Retina (tissue), 1 donor: Measurements from ENCODE around the gene CCKAR.
"Not testable (repeated sequence)": the region's sequence is repeated elsewhere in the genome, so short reads cannot be mapped to it uniquely, and the experiment has no call there.

ENCODE experiments used
- DNase-seq: peaks from one replicate; pipeline ENCODE4 v3.0.0-alpha.2; 2016

The CCKAR gene

GRCh38 chr4:26490111-26490959, at the start of gene CCKAR:
TSS of gene CCKAR (minus strand) at chr4:26490484. CDS start at chr4:26490267, 217 bp downstream.
- peak; percentile 34 for DNase-seq

GRCh38 chr4:26533685-26534084, 43.4 kb upstream of the CCKAR start:
- DNase-seq: peak; percentile 8

GRCh38 chr4:26531491-26532116, 41.3 kb upstream of the CCKAR start:
- DNase-seq: no peak

- no peak for DNase-seq
Measured at GRCh38 chr4:26530099-26530498, 39.8 kb upstream of the CCKAR start.

- no peak for DNase-seq
Measured at GRCh38 chr4:26529479-26529878, 39.2 kb upstream of the CCKAR start.

GRCh38 chr4:26525771-26526150, 35.5 kb upstream of the CCKAR start:
- DNase-seq: no peak

- DNase-seq: no peak
Measured at GRCh38 chr4:26525136-26525770, 35.0 kb upstream of the CCKAR start.

- no peak for DNase-seq
Measured at GRCh38 chr4:26524011-26524410, 33.7 kb upstream of the CCKAR start.

- DNase-seq: no peak
Measured at GRCh38 chr4:26522478-26522877, 32.2 kb upstream of the CCKAR start.

GRCh38 chr4:26520728-26521450, 30.6 kb upstream of the CCKAR start:
- DNase-seq: no peak

GRCh38 chr4:26515936-26516335, 25.7 kb upstream of the CCKAR start:
- DNase-seq: no peak

- no peak for DNase-seq
Measured at GRCh38 chr4:26510334-26510964, 20.2 kb upstream of the CCKAR start.

GRCh38 chr4:26509681-26510333, 19.5 kb upstream of the CCKAR start:
- DNase-seq: no peak

GRCh38 chr4:26507286-26507685, 17.0 kb upstream of the CCKAR start:
- no peak for DNase-seq

- DNase-seq: no peak
Measured at GRCh38 chr4:26503844-26504243, 13.6 kb upstream of the CCKAR start.

GRCh38 chr4:26503427-26503826, 13.1 kb upstream of the CCKAR start:
- no peak for DNase-seq

GRCh38 chr4:26500565-26500999, 10.3 kb upstream of the CCKAR start:
- DNase-seq: not testable (repeated sequence)

GRCh38 chr4:26496207-26496783, 6.0 kb upstream of the CCKAR start:
- no peak for DNase-seq

- no peak for DNase-seq
Measured at GRCh38 chr4:26493461-26493860, 3.2 kb upstream of the CCKAR start.

- DNase-seq: no peak
Measured at GRCh38 chr4:26491449-26492170, 1.3 kb upstream of the CCKAR start.

- no peak for DNase-seq
Measured at GRCh38 chr4:26490960-26491284, 638 bp upstream of the CCKAR start.
